Activated CD4-positive, alpha-beta memory T cell treated with anti-CD3 and anti-CD28 coated beads, Interleukin-2, amount 10 ng/mL, durations not matched to agents 7 days and 5 days (primary cell): ENCODE data around the gene NODAL. TPM values are rescaled to one million over a fixed set of nuclear protein-coding genes. Genes with fewer than 3 reads are reported as not detected.

ENCODE experiments used
- CTCF ChIA-PET: fragments of 350-600 bp; sonication (Branson Sonifier 250); formaldehyde crosslinking; loops from one replicate; lab custom pipeline; 2021; ENCODE audit warnings: antibody characterized with exemption, inconsistent platforms; lab: Charles Lee
- POLR2A ChIA-PET: fragments of 350-600 bp; sonication (Branson Sonifier 250); formaldehyde crosslinking; loops from one replicate; lab custom pipeline; 2021; ENCODE audit warnings: antibody characterized with exemption; lab: Charles Lee
- DNase-seq: peaks from one replicate; pipeline ENCODE4 v3.0.0-alpha.2; 2020
- H3K27ac Mint-ChIP-seq: one replicate; pipeline ENCODE4 v1.8.0; 2021; ENCODE audit warnings: mild to moderate bottlenecking, mixed read lengths
- H3K27me3 Mint-ChIP-seq: one replicate; pipeline ENCODE4 v1.8.0; 2021; ENCODE audit warnings: mixed read lengths
- H3K36me3 Mint-ChIP-seq: one replicate; pipeline ENCODE4 v1.8.0; 2021; ENCODE audit warnings: low read depth, mixed read lengths
- H3K4me1 Mint-ChIP-seq: one replicate; pipeline ENCODE4 v1.8.0; 2021; ENCODE audit warnings: mixed read lengths
- H3K4me3 Mint-ChIP-seq: one replicate; pipeline ENCODE4 v1.8.0; 2021; ENCODE audit warnings: mild to moderate bottlenecking, mixed read lengths
- H3K9me3 Mint-ChIP-seq: one replicate; pipeline ENCODE4 v1.8.0; 2021; ENCODE audit warnings: mixed read lengths
- total RNA-seq, 2 experiments: library from RNA; stranded (reverse); gene quantifications; one replicate each; pipeline ENCODE4 v1.2.3, GENCODE V29; 2021

Gene NODAL
- total RNA-seq, 2 experiments from 2014 or later, result 0.25 TPM; not detected in 1

DNA sequence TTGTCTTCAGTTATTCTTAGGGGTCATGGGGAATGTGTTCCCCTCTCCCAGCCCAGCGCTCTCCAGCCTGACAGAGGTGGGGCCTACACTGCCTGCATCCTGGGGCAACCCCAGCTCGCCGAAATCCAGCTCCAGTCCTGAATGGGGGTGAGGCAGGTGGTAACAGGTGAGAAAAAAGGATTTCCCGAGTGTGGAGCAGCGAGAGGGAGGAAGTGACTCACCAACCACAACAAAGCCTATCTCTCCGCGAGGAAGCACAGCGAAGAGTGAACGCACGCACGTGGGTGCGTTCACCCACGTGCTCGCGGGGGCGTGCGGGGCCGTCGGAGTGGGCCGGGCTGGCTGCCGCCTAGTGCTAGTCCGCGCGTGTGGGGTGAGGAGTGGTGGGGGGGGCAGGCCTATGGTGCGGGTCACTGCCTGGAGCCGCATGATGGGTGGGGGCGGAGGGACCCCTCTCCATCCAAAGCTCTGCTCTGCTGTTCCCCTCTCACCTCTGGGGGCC is 36.2 kb upstream of the NODAL start:
- Mint-ChIP-seq H3K27me3 (peaks cover 69% of the 10 kb centered on the region), H3K4me1 (peaks cover 32% of the 10 kb centered on the region), H3K36me3 (no peaks in the 10 kb centered on the region), H3K9me3 (no peaks in the 10 kb centered on the region), H3K4me3 (peak overlapping the region; percentile 63), H3K27ac (no peak overlapping the region)
- DNase-seq, result peak; percentile 73
- POLR2A ChIA-PET, result interaction anchor here (0.9 to 1.8 kb wide), 3 partner anchors 17 to 96 kb away, joined by 4 to 10 read pairs (median 9); partner anchors contain the start of genes EIF4EBP2 and LRRC20
- CTCF ChIA-PET, result interaction anchor here (1.4 kb wide), 1 partner anchor 74 kb away, joined by 3 read pairs; the partner anchor contains the start of gene EIF4EBP2

GRCh38 chr10:70476249-70477035 is 35.0 kb upstream of the NODAL start:
- ChIA-PET CTCF (interaction anchor here (1.1 to 1.7 kb wide), 2 partner anchors 15 to 20 kb away, joined by 3 to 4 read pairs; no protein-coding TSS in a partner anchor), POLR2A (interaction anchor here (1.6 to 1.8 kb wide), 2 partner anchors 18 to 306 kb away, joined by 4 to 9 read pairs; no protein-coding TSS in a partner anchor)
- Mint-ChIP-seq H3K4me3 (no peak overlapping the region), H3K4me1 (peaks cover 32% of the 10 kb centered on the region), H3K36me3 (no peaks in the 10 kb centered on the region), H3K9me3 (no peaks in the 10 kb centered on the region), H3K27me3 (peaks cover 68% of the 10 kb centered on the region), H3K27ac (peak overlapping the region; percentile 28)
- no peak for DNase-seq

- Mint-ChIP-seq H3K27me3 (peaks cover 66% of the 10 kb centered on the region), H3K4me3 (no peak overlapping the region), H3K36me3 (no peaks in the 10 kb centered on the region), H3K27ac (no peak overlapping the region), H3K9me3 (no peaks in the 10 kb centered on the region), H3K4me1 (peaks cover 32% of the 10 kb centered on the region)
- CTCF ChIA-PET, result interaction anchor here (1.7 kb wide), 1 partner anchor 14 kb away, joined by 4 read pairs; no protein-coding TSS in a partner anchor
- POLR2A ChIA-PET, result interaction anchor here (1.6 kb wide), 1 partner anchor 305 kb away, joined by 4 read pairs; no protein-coding TSS in a partner anchor
- no peak for DNase-seq
Measured at GRCh38 chr10:70475661-70476060, 34.2 kb upstream of the NODAL start.

DNA sequence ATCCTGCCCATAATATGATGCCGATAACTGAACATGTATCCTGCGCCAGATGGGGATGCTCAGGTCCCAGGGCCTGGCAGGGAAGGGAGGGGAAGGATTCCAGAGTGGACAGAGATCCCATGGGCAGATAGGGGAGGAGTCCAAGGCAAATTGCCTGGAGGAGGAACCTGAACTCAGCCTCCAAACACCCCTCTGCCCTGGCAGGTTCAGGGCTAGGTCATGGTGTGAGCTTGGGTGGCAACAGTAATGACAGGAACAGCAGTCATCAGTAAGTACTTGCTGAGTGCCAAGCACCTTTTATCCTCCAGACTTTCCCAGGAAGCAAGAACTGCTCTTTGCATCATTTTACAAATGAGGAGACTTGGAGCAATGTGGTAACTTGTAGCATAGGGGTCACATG is 33.3 kb upstream of the NODAL start:
- POLR2A ChIA-PET, result interaction anchor here (1.1 to 1.6 kb wide), 2 partner anchors 11 to 304 kb away, joined by 3 to 4 read pairs; no protein-coding TSS in a partner anchor
- no peak overlapping the region for H3K4me3 Mint-ChIP-seq
- DNase-seq, result no peak
- no peaks in the 10 kb centered on the region for H3K9me3 Mint-ChIP-seq
- no peaks in the 10 kb centered on the region for H3K36me3 Mint-ChIP-seq
- H3K4me1 Mint-ChIP-seq, result peaks cover 23% of the 10 kb centered on the region
- H3K27me3 Mint-ChIP-seq, result peaks cover 63% of the 10 kb centered on the region
- CTCF ChIA-PET, result interaction anchor here (1.7 kb wide), 1 partner anchor 13 kb away, joined by 4 read pairs; no protein-coding TSS in a partner anchor
- H3K27ac Mint-ChIP-seq, result no peak overlapping the region

- H3K27me3 Mint-ChIP-seq, result peaks cover 56% of the 10 kb centered on the region
Measured at GRCh38 chr10:70472799-70473454, 31.4 kb upstream of the NODAL start.

GRCh38 chr10:70466951-70467350 is 25.5 kb upstream of the NODAL start:
- H3K36me3 Mint-ChIP-seq, result no peaks in the 10 kb centered on the region

More at GRCh38 chr10:70472799-70473454, 31.4 kb upstream of the NODAL start:
- no peaks in the 10 kb centered on the region for H3K9me3 Mint-ChIP-seq
- H3K27ac Mint-ChIP-seq, result no peak overlapping the region
- no peaks in the 10 kb centered on the region for H3K36me3 Mint-ChIP-seq
- no peak for DNase-seq
- H3K4me3 Mint-ChIP-seq, result no peak overlapping the region
- ChIA-PET CTCF (no interaction called here), POLR2A (no interaction called here)
- peaks cover 13% of the 10 kb centered on the region for H3K4me1 Mint-ChIP-seq

DNA sequence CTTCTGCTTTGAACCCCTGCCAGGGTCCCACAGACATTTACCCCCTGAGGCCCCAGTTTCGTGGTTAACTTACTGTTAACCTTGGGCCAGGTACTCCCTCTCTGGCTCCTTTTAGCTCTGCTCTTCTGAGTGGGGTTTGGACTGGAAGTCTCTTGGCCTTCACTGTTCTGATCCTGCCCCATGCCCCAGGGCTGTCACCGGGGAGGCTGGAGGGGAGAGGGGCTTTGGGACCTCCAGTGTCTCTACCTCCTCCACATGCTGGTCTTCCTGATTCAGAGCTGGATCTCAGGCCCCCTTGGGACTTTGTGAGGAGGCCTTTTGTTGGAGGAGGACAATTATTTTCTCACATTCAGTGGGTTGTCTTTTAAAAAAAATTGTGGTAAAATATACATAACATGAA is 24.4 kb upstream of the NODAL start:
- no peak overlapping the region for H3K4me3 Mint-ChIP-seq
- no peaks in the 10 kb centered on the region for H3K9me3 Mint-ChIP-seq
- ChIA-PET POLR2A (interaction anchor here (1.6 kb wide), 1 partner anchor 61 kb away, joined by 4 read pairs; no protein-coding TSS in a partner anchor), CTCF (interaction anchor here (1.1 kb wide), 1 partner anchor 20 kb away, joined by 3 read pairs; no protein-coding TSS in a partner anchor)
- peaks cover 14% of the 10 kb centered on the region for H3K27me3 Mint-ChIP-seq
- no peaks in the 10 kb centered on the region for H3K36me3 Mint-ChIP-seq
- H3K4me1 Mint-ChIP-seq, result no peaks in the 10 kb centered on the region
- DNase-seq, result no peak
- no peak overlapping the region for H3K27ac Mint-ChIP-seq

More at GRCh38 chr10:70466951-70467350, 25.5 kb upstream of the NODAL start:
- DNase-seq, result no peak
- H3K4me3 Mint-ChIP-seq, result no peak overlapping the region
- POLR2A ChIA-PET, result no interaction called here
- H3K27me3 Mint-ChIP-seq, result peaks cover 12% of the 10 kb centered on the region
- CTCF ChIA-PET, result no interaction called here
- no peak overlapping the region for H3K27ac Mint-ChIP-seq
- H3K9me3 Mint-ChIP-seq, result no peaks in the 10 kb centered on the region
- no peaks in the 10 kb centered on the region for H3K4me1 Mint-ChIP-seq

DNA sequence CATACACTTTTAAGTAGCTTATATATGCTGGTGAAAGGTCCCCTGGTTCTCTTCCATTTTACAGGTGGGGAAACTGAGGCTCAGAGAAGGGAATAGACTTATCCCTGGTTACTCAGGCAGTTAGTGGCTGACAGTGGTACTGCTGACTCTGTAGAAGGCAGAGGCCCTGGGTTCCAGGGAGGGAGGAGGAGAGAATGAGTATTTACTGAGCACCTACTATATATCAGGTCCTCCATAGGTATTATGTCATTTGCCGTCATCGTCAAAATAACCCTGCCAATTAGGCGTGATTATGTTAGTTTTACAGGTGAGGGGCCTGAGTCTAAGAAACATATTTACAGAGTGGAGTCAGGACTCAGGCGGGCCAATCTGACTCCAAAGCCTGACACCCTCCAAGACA is 23.8 kb upstream of the NODAL start:
- no peak for DNase-seq
- H3K9me3 Mint-ChIP-seq, result no peaks in the 10 kb centered on the region
- no peak overlapping the region for H3K4me3 Mint-ChIP-seq
- no peaks in the 10 kb centered on the region for H3K36me3 Mint-ChIP-seq
- H3K4me1 Mint-ChIP-seq, result no peaks in the 10 kb centered on the region
- POLR2A ChIA-PET, result interaction anchor here (1.6 kb wide), 1 partner anchor 60 kb away, joined by 4 read pairs; no protein-coding TSS in a partner anchor
- H3K27ac Mint-ChIP-seq, result no peak overlapping the region
- CTCF ChIA-PET, result interaction anchor here (1.1 kb wide), 1 partner anchor 20 kb away, joined by 3 read pairs; no protein-coding TSS in a partner anchor
- H3K27me3 Mint-ChIP-seq, result peaks cover 18% of the 10 kb centered on the region

DNA sequence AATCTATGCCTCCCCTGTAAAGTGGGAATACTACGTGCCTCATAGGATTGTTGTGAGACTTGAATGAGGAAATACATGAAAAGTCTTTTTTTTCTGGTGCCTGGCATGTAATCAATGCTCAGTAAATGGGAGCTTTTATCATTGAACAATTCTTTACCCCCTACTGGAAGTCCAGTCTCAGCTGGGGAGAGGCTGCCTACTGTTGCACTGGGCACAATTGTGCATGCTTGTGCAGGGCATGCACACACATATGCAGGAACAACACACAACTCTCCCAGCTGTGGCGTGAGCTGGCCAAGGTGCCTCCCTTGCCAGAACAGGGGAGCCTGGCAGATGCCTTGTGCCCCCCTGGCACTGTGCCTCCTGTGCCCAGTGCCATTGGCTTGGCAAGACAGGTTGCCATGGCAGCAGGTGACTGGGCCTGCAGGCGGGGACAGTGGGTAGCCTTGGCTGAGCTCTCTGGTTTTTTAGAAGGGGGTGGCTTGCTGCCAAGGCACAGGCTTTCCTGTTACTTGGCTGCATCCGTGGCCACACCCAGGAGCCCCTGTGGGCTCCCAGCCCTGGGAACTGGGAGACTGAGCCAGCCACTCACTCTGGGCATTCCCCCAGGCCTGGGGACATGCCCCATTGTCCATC is 21.0 kb upstream of the NODAL start:
- Mint-ChIP-seq H3K4me1 (no peaks in the 10 kb centered on the region), H3K36me3 (no peaks in the 10 kb centered on the region), H3K9me3 (no peaks in the 10 kb centered on the region), H3K4me3 (no peak overlapping the region), H3K27ac (no peak overlapping the region), H3K27me3 (peaks cover 35% of the 10 kb centered on the region)
- ChIA-PET POLR2A (interaction anchor here (1.1 kb wide), 1 partner anchor 71 kb away, joined by 3 read pairs; no protein-coding TSS in a partner anchor), CTCF (interaction anchor here (1.2 to 2.0 kb wide), 9 partner anchors 10 to 241 kb away, joined by 3 to 9 read pairs (median 7); no protein-coding TSS in a partner anchor)
- no peak for DNase-seq

DNA sequence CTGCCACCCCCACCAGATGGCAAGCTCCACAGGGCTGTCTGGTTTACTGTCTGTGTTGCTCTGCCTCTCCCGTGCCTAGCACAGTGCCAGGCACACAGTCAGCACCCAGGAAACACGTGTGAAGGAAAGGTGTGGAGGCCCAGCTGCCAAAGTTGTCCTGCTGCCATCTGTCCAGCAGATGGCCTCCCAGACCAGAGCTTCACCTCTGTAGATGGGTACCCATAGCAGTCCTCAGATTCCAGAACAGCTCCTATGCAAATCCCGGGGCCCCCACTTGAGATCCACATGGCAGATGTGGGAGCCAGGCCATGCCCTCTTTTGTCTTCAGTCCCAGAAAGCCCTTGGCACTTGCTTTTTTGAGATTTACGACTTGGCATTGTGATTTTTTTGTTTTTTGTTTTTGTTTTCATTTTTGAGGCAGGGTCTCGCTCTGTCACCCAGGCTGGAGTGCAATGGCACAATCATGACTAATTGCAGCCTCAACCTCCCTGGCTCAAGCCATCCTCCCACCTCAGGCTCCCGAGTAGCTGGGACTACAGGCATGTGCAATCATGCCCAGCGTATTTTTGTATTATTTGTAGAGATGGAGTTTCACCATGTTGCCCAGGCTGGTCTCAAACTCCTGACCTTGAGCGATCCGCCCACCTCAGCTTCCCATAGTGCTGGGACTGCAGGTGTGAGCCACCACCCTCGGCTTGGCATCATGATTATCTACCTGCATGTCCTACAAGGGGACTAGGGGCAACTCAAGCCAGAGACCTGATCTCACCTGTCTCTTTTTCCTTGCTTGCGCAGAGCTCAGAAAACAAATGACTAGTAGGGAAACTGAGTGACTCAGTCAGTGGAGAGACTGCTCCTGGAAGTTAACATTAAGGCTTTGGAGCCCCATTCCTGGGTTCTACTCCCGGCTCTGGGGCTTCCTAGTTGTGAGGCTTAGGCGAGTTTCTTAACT is 20.2 kb upstream of the NODAL start:
- Mint-ChIP-seq H3K9me3 (no peaks in the 10 kb centered on the region), H3K4me1 (no peaks in the 10 kb centered on the region), H3K27me3 (peaks cover 41% of the 10 kb centered on the region), H3K27ac (no peak overlapping the region), H3K4me3 (no peak overlapping the region), H3K36me3 (no peaks in the 10 kb centered on the region)
- ChIA-PET CTCF (interaction anchor here (0.7 to 2.0 kb wide), 23 partner anchors 9 to 416 kb away, joined by 3 to 12 read pairs (median 5); partner anchors contain the start of gene EIF4EBP2), POLR2A (interaction anchor here (1.1 to 1.4 kb wide), 2 partner anchors 72 to 115 kb away, joined by 3 read pairs; no protein-coding TSS in a partner anchor)
- peak; percentile 53 for DNase-seq

GRCh38 chr10:70459774-70460490 is 18.5 kb upstream of the NODAL start:
- POLR2A ChIA-PET, result no interaction called here
- Mint-ChIP-seq H3K27me3 (peaks cover 54% of the 10 kb centered on the region), H3K36me3 (no peaks in the 10 kb centered on the region), H3K4me3 (no peak overlapping the region), H3K4me1 (no peaks in the 10 kb centered on the region), H3K9me3 (no peaks in the 10 kb centered on the region), H3K27ac (no peak overlapping the region)
- CTCF ChIA-PET, result interaction anchor here (0.9 to 1.8 kb wide), 4 partner anchors 20 to 141 kb away, joined by 3 to 9 read pairs (median 4); no protein-coding TSS in a partner anchor
- DNase-seq, result no peak
